ENCODE results near the gene SDHAF4. TPM values are rescaled to one million over a fixed set of nuclear protein-coding genes. Genes with fewer than 3 reads are reported as not detected.

SDHAF4 gene
- total RNA-seq (16.0 and 16.9 TPM in 2 replicates), polyA plus RNA-seq (10.9 and 11.9 TPM in 2 replicates)

- H3K4me2 ChIP-seq = peak within 1 kb of the TSS; percentile 74
- H3K27ac ChIP-seq = peak within 1 kb of the TSS; percentile 85
- peak within 1 kb of the TSS; percentile 85 for H2AFZ ChIP-seq
- no peaks in the 10 kb centered on the region for H3K36me3 ChIP-seq (replicated peaks; ENCODE audit: insufficient read depth, low read depth)
- no peaks in the 10 kb centered on the region for H3K9me2 ChIP-seq (replicated peaks; ENCODE audit: insufficient read depth)
- DNase-seq (ENCODE audit: low spot score) = peak; percentile 96
- no peaks in the 10 kb centered on the region for H3K9me3 ChIP-seq (ENCODE audit: low read depth)
- peak within 1 kb of the TSS; percentile 53 for H3K4me3 ChIP-seq
- H4K20me1 ChIP-seq (ENCODE audit: insufficient read depth, poor library complexity, severe bottlenecking) = no peaks in the 10 kb centered on the region
- TF ChIP-seq EZH2phosphoT487 (IDR thresholded peaks at IDR 0.05; ENCODE audit: low read depth, severe bottlenecking, unreplicated experiment) (no peak), CTCF (IDR thresholded peaks at IDR 0.05; ENCODE audit: poor library complexity) (no peak), EZH2 (IDR thresholded peaks at IDR 0.05; ENCODE audit: borderline replicate concordance) (no peak)
- no peaks in the 10 kb centered on the region for H3K27me3 ChIP-seq
- H3K79me2 ChIP-seq = peaks cover 18% of the 10 kb centered on the region
- 2% methylated on average over 44 of the region's 49 CpGs for whole genome bisulfite sequencing (ENCODE audit: low lambda C conversion rate, missing lambda C conversion rate)
- H3K4me1 ChIP-seq (ENCODE audit: insufficient read depth) = no peaks in the 10 kb centered on the region
Observed at GRCh38 chr6:70566751-70567382, at the start of gene SDHAF4. SDHAF4 (plus strand) TSS chr6:70566930; CDS start chr6:70566941, 11 bp downstream.

GRCh38 chr6:70518723-70519122, 48.0 kb upstream of the SDHAF4 start:
- no peak overlapping the region for H3K27ac ChIP-seq
- no peaks in the 10 kb centered on the region for H4K20me1 ChIP-seq (ENCODE audit: insufficient read depth, poor library complexity, severe bottlenecking)
- no peaks in the 10 kb centered on the region for H3K9me2 ChIP-seq (replicated peaks; ENCODE audit: insufficient read depth)
- no peaks in the 10 kb centered on the region for H3K79me2 ChIP-seq
- no peaks in the 10 kb centered on the region for H3K27me3 ChIP-seq
- DNase-seq (ENCODE audit: low spot score) = no peak
- H3K4me1 ChIP-seq (ENCODE audit: insufficient read depth) = no peaks in the 10 kb centered on the region
- 96% methylated on average over 3 of the region's 3 CpGs for WGBS (ENCODE audit: low lambda C conversion rate, missing lambda C conversion rate)
- H2AFZ ChIP-seq = no peak overlapping the region
- H3K4me3 ChIP-seq = no peak overlapping the region
- no peaks in the 10 kb centered on the region for H3K36me3 ChIP-seq (replicated peaks; ENCODE audit: insufficient read depth, low read depth)
- no peak for TF ChIP-seq CTCF (IDR thresholded peaks at IDR 0.05; ENCODE audit: poor library complexity)
- no peak for TF ChIP-seq EZH2 (IDR thresholded peaks at IDR 0.05; ENCODE audit: borderline replicate concordance)
- no peak for TF ChIP-seq EZH2phosphoT487 (IDR thresholded peaks at IDR 0.05; ENCODE audit: low read depth, severe bottlenecking, unreplicated experiment)
- H3K9me3 ChIP-seq (ENCODE audit: low read depth) = no peaks in the 10 kb centered on the region
- no peak overlapping the region for H3K4me2 ChIP-seq

GRCh38 chr6:70520575-70520974, 46.2 kb upstream of the SDHAF4 start:
- TF ChIP-seq CTCF (IDR thresholded peaks at IDR 0.05; ENCODE audit: poor library complexity) (peak; percentile 53), EZH2phosphoT487 (IDR thresholded peaks at IDR 0.05; ENCODE audit: low read depth, severe bottlenecking, unreplicated experiment) (no peak), EZH2 (IDR thresholded peaks at IDR 0.05; ENCODE audit: borderline replicate concordance) (no peak)
- Histone ChIP-seq H3K4me1 (ENCODE audit: insufficient read depth) (no peaks in the 10 kb centered on the region), H3K36me3 (replicated peaks; ENCODE audit: insufficient read depth, low read depth) (no peaks in the 10 kb centered on the region), H3K27me3 (no peaks in the 10 kb centered on the region), H3K9me3 (ENCODE audit: low read depth) (no peaks in the 10 kb centered on the region), H3K9me2 (replicated peaks; ENCODE audit: insufficient read depth) (no peaks in the 10 kb centered on the region), H3K4me2 (no peak overlapping the region), H3K4me3 (no peak overlapping the region), H3K79me2 (no peaks in the 10 kb centered on the region), H3K27ac (no peak overlapping the region), H4K20me1 (ENCODE audit: insufficient read depth, poor library complexity, severe bottlenecking) (no peaks in the 10 kb centered on the region), H2AFZ (no peak overlapping the region)
- DNase-seq (ENCODE audit: low spot score) = peak; percentile 16
